ENCODE results near the gene RALB. TPM values are rescaled to one million over a fixed set of nuclear protein-coding genes. Genes with fewer than 3 reads are reported as not detected.

Gene RALB
- total RNA-seq, 1 experiment from 2014 or later = 24.6 TPM

GRCh38 chr2:120240901-120241429 is 11.7 kb upstream of the RALB start:
- H3K56ac ChIP-seq (ENCODE audit: insufficient read length, low read depth, low read length) = no peak overlapping the region
- H2AK5ac ChIP-seq (ENCODE audit: insufficient read length, low read length) = no peak overlapping the region
- Mint-ChIP-seq H3K4me1 (peaks cover 56 to 58% of the 10 kb centered on the region in 2 experiments), H3K27me3 (ENCODE audit: low read depth) (peaks cover 15% of the 10 kb centered on the region), H3K9me3 (peaks cover 0 to 4% of the 10 kb centered on the region in 2 experiments; a peak in 1 of 5 replicates), H3K27ac (no peak overlapping the region; a peak in 1 of 7 replicates), H3K36me3 (ENCODE audit: insufficient read depth in 1 of 3, low read depth in 3 of 3) (no peaks in the 10 kb centered on the region), H3K4me3 (no peak overlapping the region)
- H4K91ac ChIP-seq (ENCODE audit: insufficient read length, low read depth, low read length) = no peak overlapping the region
- no peak overlapping the region for H2BK12ac ChIP-seq (ENCODE audit: insufficient read length, low read depth, low read length)
- no peak overlapping the region for H3K14ac ChIP-seq (ENCODE audit: insufficient read depth, low read length)
- no peak overlapping the region for H2BK15ac ChIP-seq (ENCODE audit: low read depth, low read length)
- WGBS (ENCODE audit: extremely low coverage, insufficient read length, low lambda C conversion rate) = no CpG with 5 or more reads among the region's 10 CpGs
- H3K23me2 ChIP-seq (ENCODE audit: insufficient read length, low read depth, low read length, poor library complexity, severe bottlenecking) = peaks cover 4% of the 10 kb centered on the region
- TF ChIP-seq, protein P1, sequence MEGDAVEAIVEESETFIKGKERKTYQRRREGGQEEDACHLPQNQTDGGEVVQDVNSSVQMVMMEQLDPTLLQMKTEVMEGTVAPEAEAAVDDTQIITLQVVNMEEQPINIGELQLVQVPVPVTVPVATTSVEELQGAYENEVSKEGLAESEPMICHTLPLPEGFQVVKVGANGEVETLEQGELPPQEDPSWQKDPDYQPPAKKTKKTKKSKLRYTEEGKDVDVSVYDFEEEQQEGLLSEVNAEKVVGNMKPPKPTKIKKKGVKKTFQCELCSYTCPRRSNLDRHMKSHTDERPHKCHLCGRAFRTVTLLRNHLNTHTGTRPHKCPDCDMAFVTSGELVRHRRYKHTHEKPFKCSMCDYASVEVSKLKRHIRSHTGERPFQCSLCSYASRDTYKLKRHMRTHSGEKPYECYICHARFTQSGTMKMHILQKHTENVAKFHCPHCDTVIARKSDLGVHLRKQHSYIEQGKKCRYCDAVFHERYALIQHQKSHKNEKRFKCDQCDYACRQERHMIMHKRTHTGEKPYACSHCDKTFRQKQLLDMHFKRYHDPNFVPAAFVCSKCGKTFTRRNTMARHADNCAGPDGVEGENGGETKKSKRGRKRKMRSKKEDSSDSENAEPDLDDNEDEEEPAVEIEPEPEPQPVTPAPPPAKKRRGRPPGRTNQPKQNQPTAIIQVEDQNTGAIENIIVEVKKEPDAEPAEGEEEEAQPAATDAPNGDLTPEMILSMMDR (conservative IDR thresholded peaks at IDR 0.05) = no peak
- no peak overlapping the region for H2AFZ ChIP-seq (ENCODE audit: low read length)
- no peak overlapping the region for H4K8ac ChIP-seq (replicated peaks; ENCODE audit: insufficient read length, low read depth, low read length)
- no peaks in the 10 kb centered on the region for H4K20me1 ChIP-seq (ENCODE audit: control insufficient read depth, insufficient read depth, insufficient read length)
- no peak overlapping the region for H2BK20ac ChIP-seq (ENCODE audit: low read depth, low read length, poor library complexity, severe bottlenecking)
- H3K18ac ChIP-seq (ENCODE audit: insufficient read length, low read depth, low read length) = no peak overlapping the region
- no peak overlapping the region for H2BK5ac ChIP-seq (ENCODE audit: insufficient read length, low read length)
- H3K9me3 ChIP-seq (ENCODE audit: control insufficient read depth, low read depth, low read length) = no peaks in the 10 kb centered on the region
- H3K4ac ChIP-seq (ENCODE audit: low read depth, low read length) = no peak overlapping the region
- H3K27me3 ChIP-seq (ENCODE audit: insufficient read depth, low read length) = no peaks in the 10 kb centered on the region; the same call in 1 of the 2 replicates
- H3K4me1 ChIP-seq (ENCODE audit: insufficient read depth, low read length) = peaks cover 10% of the 10 kb centered on the region
- no peak overlapping the region for H3K4me2 ChIP-seq (ENCODE audit: insufficient read depth, insufficient read length, low read length)
- DNase-seq = no peak
- H3K79me2 ChIP-seq (ENCODE audit: insufficient read depth, low read length) = no peaks in the 10 kb centered on the region
- no peaks in the 10 kb centered on the region for H3K79me1 ChIP-seq (ENCODE audit: insufficient read depth, low read depth, low read length, poor library complexity, severe bottlenecking)
- H3T11ph ChIP-seq (ENCODE audit: low read length) = no peak overlapping the region
- H4K5ac ChIP-seq (ENCODE audit: insufficient read length, low read depth, low read length) = no peak overlapping the region
- no peak overlapping the region for H3K27ac ChIP-seq (ENCODE audit: insufficient read length, low read depth, low read length)
- H3K23ac ChIP-seq (ENCODE audit: insufficient read length, low read depth, low read length) = no peak overlapping the region
- no peak overlapping the region for H3K9ac ChIP-seq (ENCODE audit: extremely low read depth, insufficient read length, low read length)
- H2BK120ac ChIP-seq (ENCODE audit: low read depth, low read length, poor library complexity, severe bottlenecking) = no peak overlapping the region

Measured in H9 (cell line).